GM18507 (cell line): ENCODE results near the gene LYPD8.

Experiments used
- DNase-seq: peaks from one replicate; pipeline ENCODE4 v3.0.0; 2011; ENCODE audit warnings: low read depth; ENCODE audit not compliant: insufficient read length; ENCODE audit errors: extremely low spot score
- FAIRE-seq: peaks from 2 replicates; lab custom pipeline; 2011; peaks lifted over from hg19 to GRCh38; lab: Jason Lieb, UNC

The LYPD8 gene

DNA sequence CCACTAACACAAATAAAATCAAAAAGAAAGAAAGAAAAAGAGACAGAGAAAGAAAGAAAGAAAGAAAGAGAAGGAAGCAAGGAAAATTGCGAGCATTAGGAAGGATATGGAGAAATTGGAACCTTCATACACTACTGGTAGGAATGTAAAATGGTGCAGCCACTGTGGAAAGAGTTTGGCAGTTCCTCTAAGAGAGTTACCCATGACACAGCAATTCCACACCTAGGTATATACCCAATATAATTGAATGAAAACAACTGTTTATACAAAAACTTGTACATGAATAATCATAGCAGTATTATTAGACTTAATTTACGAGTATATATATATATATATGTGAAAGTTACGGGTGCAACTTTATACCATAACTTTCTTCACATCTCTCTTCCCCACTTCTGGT, 4.1 kb upstream of the LYPD8 start:
- no peak for DNase-seq
- no peak for FAIRE-seq

DNA sequence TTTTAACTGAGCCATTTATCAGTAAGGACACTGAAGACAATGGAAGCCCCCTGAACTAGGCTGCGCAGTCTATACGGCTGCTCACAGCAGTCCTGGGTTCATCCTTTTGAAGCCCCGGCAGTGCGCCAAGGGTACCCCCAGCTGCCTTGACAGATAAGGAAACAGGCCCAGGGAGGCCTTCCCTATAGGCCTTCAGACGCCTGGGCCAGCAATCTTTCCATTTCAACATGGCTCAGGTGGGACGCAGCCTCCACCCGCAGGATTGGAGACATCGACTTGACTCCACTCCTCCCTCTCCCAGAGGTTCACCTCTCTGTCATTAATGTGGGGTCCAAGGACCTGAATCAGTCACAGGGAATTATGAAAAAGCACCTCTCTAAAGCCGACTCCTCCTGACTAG, 2.8 kb upstream of the LYPD8 start:
- FAIRE-seq (no peak), DNase-seq (no peak)

DNA sequence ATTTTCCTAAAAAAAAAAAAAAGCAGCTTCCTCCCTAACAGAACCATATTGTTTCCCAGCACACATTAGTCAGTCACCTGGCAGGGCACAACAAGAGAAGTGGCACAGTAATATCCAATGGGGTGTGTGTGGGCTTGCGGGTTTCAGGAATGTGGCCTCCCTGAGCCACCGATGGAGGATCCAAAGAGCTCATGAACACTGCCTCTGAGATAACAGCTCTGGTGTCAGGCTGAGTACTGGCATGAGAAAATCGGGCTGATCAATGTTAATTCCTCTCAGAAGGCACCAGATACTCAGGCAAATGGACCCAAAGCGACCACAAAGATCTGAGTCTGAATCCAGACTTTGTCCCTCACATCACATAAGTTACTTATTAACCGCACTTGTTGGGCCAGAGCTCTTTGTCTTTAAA, 2.2 kb upstream of the LYPD8 start:
- FAIRE-seq (no peak), DNase-seq (no peak)

DNA sequence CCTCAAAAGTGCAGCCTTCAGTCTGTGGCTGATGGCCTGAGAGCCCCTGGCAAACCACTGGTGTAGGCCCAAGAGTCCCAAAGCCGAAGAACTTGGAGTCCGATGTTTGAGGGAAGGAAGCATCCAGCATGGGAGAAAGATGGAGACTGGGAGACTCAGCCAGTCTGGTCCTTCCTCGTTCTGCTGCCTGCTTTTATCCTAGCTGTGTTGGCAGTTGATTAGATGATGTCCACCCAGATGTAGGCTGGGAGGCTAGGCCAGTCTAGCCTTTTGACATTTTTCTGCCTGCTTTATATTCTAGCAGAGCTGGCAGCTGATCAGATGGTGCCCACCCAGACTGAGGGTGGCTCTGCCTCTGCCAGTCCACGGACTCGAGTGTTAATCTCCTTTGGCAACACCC, 1.1 kb upstream of the LYPD8 start:
- no peak for FAIRE-seq

DNA sequence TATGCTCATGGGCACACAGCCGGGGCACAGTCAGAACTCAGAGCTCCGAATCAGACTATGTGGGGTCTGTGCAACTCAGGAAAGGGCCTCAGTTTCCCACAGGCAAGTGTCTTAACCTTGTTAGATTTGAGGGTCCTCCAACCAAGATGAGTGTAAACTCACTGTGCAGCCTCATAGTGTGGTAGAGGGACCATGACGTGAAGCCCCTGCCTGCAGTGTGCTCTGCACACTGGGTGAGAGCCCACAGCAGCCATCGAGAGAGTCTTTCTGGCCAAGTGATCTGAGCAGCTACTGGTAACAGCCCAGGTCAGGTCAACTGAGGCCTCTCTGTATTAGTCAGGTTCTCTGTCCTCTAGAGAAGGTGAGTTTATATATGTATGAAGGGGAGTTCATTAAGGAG, 592 bp upstream of the LYPD8 start:
- no peak for FAIRE-seq

More for the DNA sequence above, 1.1 kb upstream of the LYPD8 start:
- no peak for DNase-seq

DNA sequence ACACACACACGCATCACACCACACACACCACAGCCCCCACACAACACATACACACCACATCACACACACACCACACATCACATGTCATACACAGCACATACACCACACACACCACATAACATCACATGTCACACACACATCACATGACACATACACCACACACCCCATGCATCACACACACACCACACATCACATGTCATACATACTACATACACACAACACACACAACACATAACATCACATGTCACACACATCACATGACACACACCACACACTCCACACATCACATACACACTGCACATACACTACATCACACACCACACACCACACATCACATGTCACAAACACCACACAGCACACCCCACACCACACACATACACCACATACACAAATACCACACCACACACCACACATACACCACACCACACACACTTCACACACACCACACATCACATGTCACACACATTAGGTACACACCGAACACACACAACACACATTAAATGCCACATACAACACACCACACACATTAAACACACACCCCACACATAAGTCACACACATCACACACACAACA, 1.8 kb downstream of the LYPD8 start:
- FAIRE-seq: no peak
- DNase-seq: no peak

More for the DNA sequence above, 592 bp upstream of the LYPD8 start:
- DNase-seq: no peak

DNA sequence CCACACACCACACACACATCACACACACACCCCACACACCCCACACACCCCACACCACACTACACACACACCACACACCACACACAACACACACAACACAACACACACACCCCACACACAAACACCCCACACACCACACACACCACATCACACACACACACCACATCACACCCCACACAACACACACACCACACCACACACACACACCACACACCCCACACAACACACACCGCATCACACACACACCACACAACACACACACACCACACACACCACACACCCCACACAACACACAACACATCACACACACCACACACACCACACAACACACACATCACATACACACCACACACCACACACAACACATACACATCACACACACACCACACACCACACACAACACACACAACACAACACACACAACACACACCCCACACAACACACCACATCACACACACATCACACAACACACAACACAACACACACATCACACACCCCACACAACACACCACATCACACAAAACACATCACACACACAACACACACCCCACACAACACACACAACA, 2.4 kb downstream of the LYPD8 start:
- no peak for DNase-seq
- no peak for FAIRE-seq

DNA sequence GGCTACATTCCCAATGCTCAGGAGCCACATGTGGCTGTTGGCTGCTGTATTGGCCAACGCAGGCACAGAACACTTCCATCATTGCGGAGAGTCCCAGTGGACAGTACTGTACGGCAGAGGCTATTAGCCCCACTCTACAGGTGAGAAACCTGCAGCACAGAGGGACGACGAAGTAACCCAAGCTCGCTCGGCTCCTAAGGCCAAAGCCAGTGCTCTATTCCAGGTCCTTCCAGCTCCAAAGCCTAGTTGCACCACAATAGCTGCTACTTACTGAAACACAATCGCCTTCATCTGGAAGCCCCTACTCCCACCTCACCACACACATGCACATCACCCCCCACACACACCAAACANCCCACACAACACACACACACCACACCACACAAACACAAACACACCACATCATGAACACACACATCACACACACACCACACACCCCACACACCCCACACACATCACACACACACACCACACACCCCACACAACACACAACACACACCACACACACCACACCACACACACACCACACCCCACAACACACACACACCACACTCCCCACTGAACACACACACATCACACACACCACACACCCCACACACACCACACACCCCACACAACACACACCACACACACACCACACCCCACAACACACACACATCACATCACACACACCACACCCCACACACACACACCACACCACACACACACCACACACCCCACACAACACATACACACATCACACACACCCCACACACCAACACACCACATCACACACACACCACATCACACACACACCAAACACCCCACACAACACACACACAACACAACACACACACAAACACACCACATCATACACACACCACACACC, 3.2 kb downstream of the LYPD8 start:
- FAIRE-seq: no peak
- DNase-seq: no peak

DNA sequence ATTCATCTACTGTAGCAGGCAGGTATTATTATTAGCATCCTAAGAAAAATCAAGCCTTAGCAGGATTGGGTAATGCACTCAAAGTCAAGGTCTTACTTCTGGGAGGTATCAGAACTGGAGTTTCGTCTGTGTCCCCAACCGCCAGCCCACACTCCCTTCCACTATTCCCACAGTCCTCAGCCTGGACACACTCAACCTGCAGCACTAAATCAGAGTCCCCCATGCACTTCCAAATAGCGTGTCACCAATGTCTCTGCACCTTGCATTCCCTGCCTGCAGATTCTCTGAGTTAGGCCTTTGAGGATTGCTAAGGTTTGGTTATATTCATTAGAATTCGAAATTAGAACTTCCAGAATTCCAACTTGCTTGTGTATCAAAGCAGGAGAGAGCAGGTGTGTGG, 3.9 kb downstream of the LYPD8 start:
- no peak for FAIRE-seq
- DNase-seq: no peak

DNA sequence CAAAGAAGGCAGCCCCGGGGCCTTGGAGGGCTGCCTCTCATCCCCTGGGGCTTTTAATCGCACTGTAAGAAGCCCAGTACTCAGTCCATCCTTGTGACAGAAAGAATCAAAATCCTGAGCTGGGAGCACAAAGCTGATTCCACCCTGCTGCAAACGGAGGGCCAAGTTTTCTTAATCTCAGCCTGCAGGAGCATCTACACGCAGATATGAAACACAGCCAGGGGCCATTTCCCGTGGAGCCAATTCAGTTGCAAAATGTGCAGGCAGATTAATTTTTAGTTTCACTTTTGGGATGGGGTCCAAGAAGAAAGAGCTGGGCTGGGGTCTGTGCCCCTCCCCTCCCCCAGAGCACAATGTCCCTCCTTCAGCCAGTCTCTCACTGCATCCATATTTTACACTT, 4.4 kb downstream of the LYPD8 start:
- FAIRE-seq (no peak), DNase-seq (no peak)

DNA sequence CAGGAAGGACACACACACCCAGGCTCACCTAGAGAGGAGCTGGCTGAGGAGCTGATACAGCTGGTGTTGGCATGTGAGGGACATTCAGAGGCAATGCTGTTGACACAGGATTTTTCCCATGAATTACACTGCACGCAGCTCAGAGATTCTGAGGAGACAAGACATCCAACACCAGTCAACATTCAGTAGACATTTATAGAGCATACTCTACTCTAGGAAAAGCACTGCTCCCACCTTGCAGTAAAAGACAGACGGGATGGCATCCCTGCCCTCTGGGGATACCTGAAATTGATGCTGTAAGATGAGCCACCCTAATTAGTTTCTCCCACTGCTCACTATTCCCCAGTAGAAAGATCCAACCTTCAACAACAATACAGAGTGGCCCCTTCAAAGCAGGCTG, 5.1 kb downstream of the LYPD8 start:
- DNase-seq: no peak

DNA sequence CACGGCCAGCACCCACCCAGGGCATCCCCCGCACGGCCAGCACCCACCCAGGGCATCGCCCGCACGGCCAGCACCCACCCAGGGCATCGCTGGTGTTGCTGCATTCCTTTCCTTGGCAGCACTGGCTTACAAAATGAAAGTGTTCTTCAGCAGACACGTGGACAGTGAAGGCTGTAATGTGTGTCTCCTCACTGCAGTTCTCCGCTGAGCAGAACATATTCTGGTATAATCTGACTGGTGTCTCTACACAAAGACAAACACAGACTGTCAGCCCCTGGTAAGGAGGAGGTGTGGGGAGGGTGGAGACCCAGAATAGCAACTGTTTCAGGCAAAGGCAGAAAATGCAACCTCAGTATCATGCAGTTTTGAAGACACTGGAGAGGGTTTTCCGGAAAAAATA, 7.3 kb downstream of the LYPD8 start:
- DNase-seq: no peak
- FAIRE-seq: no peak

More for the DNA sequence above, 5.1 kb downstream of the LYPD8 start:
- no peak for FAIRE-seq

DNA sequence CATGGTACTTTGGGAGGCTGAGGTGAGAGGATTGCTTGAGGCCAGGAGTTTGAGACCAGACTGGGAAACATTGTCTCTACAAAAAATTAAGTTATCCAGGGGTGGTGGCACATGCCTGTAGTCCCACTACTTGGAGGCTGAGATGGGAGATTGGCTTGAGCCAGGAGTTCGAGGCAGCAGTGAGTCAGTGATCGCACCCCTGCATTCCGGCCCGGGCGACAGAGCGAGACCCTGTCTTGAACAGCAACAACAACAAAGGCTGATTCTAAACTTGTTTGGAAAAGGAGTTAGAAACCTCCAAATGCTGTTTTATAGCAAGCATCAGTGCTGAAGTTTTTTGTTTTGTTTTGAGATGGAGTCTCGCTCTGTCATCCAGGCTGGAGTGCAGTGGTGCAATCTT, 14.7 kb downstream of the LYPD8 start:
- no peak for DNase-seq
- no peak for FAIRE-seq

DNA sequence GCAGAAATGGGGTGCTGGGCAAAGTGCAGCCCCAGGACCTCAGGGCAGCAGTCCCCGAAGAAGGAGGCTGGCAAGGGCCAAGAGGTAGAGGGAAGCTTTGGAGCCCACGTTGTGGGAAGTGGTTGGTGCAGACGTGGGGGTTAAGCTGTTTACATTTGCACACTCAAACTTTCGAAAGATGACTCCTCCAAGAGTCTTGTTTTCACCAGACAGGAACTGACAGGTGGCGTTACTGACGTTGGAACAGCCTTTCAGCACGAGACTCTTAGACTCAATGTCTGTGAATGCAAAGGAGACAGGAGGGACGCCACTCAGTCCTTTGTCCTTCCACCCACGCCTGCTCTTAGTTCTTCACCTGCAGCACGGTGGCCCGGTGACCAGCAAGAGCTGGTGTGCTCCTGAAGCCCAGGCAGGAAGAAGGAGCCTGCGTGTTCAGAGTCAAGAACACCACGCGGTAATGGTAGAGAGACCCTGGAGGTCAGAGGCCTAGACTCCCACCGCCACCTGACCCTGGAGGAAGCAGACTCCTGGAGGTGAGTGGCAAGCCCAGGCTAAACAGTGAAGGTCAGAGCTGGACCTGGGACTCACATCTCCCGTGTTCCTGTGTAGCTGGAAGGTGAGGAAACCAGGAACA, 15.9 kb downstream of the LYPD8 start:
- DNase-seq: no peak

DNA sequence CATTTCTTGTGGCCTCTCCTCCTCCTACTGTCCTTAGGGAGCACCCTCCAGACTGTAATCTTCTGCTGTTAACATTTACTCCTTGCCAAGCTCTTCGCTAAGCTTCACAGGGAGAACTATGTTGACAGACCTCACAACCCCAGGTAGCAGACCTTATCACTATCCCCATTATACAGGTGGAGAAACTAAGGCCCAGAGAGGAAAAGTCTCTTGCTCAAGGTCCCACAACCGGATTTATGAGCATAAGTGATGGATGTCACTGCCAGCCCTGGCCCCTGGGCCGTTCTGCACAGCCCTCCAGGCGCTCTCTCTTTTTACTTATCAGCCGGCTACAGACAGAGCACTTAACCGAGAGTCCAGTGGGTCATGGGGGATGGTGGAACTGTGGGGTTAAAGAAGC, 18.1 kb downstream of the LYPD8 start:
- FAIRE-seq (no peak), DNase-seq (no peak)

More for the DNA sequence above, 15.9 kb downstream of the LYPD8 start:
- FAIRE-seq: no peak

DNA sequence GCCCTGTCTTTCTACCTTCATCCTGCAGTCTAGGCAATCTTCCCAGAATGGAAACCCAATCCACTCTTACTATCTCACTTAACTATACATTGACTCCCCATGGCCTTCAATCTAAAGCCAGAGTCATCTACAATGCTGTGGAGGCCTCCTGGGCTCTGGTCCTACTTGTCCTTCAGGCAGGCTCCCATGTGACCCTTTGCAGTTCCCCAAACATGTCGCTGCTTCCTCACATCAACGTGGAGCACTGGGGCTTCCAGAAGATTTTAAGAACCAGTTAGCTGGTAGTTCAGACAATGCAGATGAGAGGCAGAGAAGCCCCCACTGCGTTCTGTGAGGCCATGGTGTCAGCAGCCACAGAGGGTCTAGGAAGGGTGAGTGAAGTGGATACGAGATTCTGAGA, 18.6 kb downstream of the LYPD8 start:
- FAIRE-seq: no peak

DNA sequence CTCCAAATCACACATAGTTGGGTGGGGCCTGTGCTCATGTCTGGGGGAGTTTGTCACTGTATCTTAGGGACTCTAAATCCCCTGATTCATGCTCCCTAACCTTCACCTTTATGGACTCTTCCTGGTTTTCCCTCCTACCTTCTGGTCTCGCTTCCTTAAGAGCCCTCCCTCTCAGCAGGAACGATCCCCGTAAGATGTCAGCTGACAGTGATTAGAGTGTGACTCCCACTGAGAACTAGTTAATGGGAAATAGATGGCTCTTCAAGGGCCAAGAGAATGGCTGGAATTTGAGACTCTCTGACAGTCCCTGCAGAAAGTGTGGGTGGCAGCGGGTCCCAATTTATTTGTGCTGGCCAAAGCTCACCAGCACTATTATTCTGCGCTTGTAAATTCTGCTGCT, 22.0 kb downstream of the LYPD8 start:
- DNase-seq (no peak), FAIRE-seq (no peak)

More for the DNA sequence above, 18.6 kb downstream of the LYPD8 start:
- DNase-seq: no peak

DNA sequence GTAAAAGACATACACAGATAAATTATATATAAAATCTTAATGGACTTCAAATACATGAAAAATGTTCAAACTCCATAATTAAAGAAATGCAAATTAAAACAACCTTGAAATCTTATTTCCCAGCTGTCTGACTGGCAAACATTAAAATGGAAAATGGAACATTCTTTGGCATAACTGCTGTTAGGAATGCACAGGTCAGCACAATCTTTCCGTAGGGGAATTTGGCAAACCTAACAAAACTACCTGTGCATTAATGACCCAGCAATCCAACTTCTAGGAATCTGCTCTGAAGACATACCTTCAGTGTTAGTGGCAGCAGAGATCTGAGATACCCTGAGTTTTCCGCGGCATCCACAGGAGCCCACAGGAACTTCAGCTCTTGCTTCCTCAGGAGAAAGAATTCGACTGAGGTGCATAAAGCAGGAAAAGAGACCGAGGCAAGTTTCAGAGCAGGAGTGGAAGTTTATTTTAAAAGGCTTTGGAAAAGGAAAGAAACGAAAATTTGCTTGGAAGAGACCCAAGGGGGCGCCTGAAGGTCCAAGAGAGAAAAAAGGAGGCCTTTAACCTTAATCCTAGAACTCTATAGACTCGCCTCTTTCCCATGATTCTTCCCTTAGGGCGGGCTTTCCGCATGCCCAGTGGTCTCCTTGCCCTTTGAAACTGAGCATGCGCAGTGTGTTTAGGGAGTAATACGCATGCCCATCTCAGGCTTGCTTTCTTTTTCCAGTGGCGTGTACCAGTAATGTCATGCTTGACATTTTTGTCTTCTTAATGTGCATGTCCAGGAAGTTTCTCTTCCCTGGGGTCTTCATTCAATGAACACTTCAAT, 24.8 kb downstream of the LYPD8 start:
- DNase-seq (no peak), FAIRE-seq (no peak)

DNA sequence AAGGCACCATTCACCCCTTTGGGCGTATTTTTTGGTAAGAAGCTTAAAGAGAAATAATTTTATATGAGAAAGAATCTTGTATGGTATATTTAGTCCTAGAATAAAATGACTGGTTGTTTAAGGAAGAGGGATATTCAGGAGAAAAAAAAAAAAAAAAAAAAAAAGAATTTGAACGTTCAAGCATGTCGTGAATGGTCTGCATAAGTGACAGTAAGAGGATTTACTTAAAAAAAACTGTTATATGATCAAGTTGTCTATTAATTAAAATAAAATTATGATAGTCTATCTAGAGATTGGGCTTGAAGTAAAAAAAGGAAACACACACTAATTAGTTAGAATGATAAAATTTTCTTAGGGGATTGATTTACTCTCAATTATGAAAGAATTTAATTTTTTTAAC, 41.3 kb downstream of the LYPD8 start:
- DNase-seq: no peak
- FAIRE-seq: no peak
